ENCODE measurements around the gene RAD51B. TPM values are rescaled to one million over a fixed set of nuclear protein-coding genes. Genes with fewer than 3 reads are reported as not detected.

Gene RAD51B
- total RNA-seq, 1 experiment from 2014 or later: 16.7 TPM

GRCh38 chr14:68520637-68521556, 701.3 kb downstream of the RAD51B start:
- Histone ChIP-seq H3K79me2 (ENCODE audit: insufficient read depth, low read length) (no peaks in the 10 kb centered on the region), H2BK20ac (ENCODE audit: low read depth, low read length, poor library complexity, severe bottlenecking) (no peak overlapping the region), H3K4ac (ENCODE audit: low read depth, low read length) (no peak overlapping the region), H3T11ph (ENCODE audit: low read length) (no peak overlapping the region), H2AK5ac (ENCODE audit: insufficient read length, low read length) (no peak overlapping the region), H3K18ac (ENCODE audit: insufficient read length, low read depth, low read length) (no peak overlapping the region), H4K5ac (ENCODE audit: insufficient read length, low read depth, low read length) (no peak overlapping the region), H3K9me3 (ENCODE audit: control insufficient read depth, low read depth, low read length) (no peaks in the 10 kb centered on the region), H3K27me3 (ENCODE audit: insufficient read depth, low read length) (no peaks in the 10 kb centered on the region), H3K27ac (ENCODE audit: insufficient read length, low read depth, low read length) (no peak overlapping the region), H3K9ac (ENCODE audit: extremely low read depth, insufficient read length, low read length) (no peak overlapping the region), H3K79me1 (ENCODE audit: insufficient read depth, low read depth, low read length, poor library complexity, severe bottlenecking) (no peaks in the 10 kb centered on the region), H2BK5ac (ENCODE audit: insufficient read length, low read length) (no peak overlapping the region), H3K56ac (ENCODE audit: insufficient read length, low read depth, low read length) (no peak overlapping the region), H3K23ac (ENCODE audit: insufficient read length, low read depth, low read length) (no peak overlapping the region), H3K23me2 (ENCODE audit: insufficient read length, low read depth, low read length, poor library complexity, severe bottlenecking) (no peaks in the 10 kb centered on the region), H2BK12ac (ENCODE audit: insufficient read length, low read depth, low read length) (no peak overlapping the region), H3K4me2 (ENCODE audit: insufficient read depth, insufficient read length, low read length) (no peak overlapping the region), H4K20me1 (ENCODE audit: control insufficient read depth, insufficient read depth, insufficient read length) (no peaks in the 10 kb centered on the region), H2BK120ac (ENCODE audit: low read depth, low read length, poor library complexity, severe bottlenecking) (no peak overlapping the region), H2AFZ (ENCODE audit: low read length) (no peak overlapping the region), H3K14ac (ENCODE audit: insufficient read depth, low read length) (no peak overlapping the region; the same call in 1 of the 2 replicates), H3K4me1 (ENCODE audit: insufficient read depth, low read length) (peaks cover 4% of the 10 kb centered on the region; the same call in 1 of the 2 replicates), H4K91ac (ENCODE audit: insufficient read length, low read depth, low read length) (no peak overlapping the region), H4K8ac (replicated peaks; ENCODE audit: insufficient read length, low read depth, low read length) (no peak overlapping the region), H2BK15ac (ENCODE audit: low read depth, low read length) (no peak overlapping the region)
- Mint-ChIP-seq H3K36me3 (ENCODE audit: insufficient read depth in 1 of 3, low read depth in 3 of 3) (peaks cover 0 to 11% (median 7%) of the 10 kb centered on the region in 3 experiments; a peak in 5 of 7 replicates), H3K27me3 (ENCODE audit: low read depth) (no peaks in the 10 kb centered on the region), H3K27ac (peak overlapping the region in 2 of 3 experiments; percentile 14 to 65; a peak in 4 of 7 replicates), H3K4me1 (peaks cover 47 to 48% of the 10 kb centered on the region in 2 experiments), H3K4me3 (no peak overlapping the region), H3K9me3 (peaks cover 0 to 2% of the 10 kb centered on the region in 2 experiments; a peak in 4 of 5 replicates)
- TF ChIP-seq CTCF (conservative IDR thresholded peaks at IDR 0.05): no peak
- no CpG with 5 or more reads among the region's 5 CpGs for WGBS (ENCODE audit: extremely low coverage, insufficient read length, low lambda C conversion rate)
- DNase-seq: peak; percentile 78
